Panc1 (cell line): Measurements from ENCODE around the gene MAP3K12. TPM values are rescaled to one million over a fixed set of nuclear protein-coding genes. Genes with fewer than 3 reads are reported as not detected.

Experiments used
- ATAC-seq: fragments of 200-7000 bp; cut with Tn5 transposase; 2 replicates; pipeline ENCODE4 v1.9.1; 2020; ENCODE audit warnings: mild to moderate bottlenecking, moderate library complexity
- BruUV-seq: library from RNA; stranded (reverse); fragments of 400-500 nt; replicated peaks from 2 replicates; lab custom pipeline; 2021; lab: Mats Ljungman, UMichigan
- CTCF ChIA-PET: fragments of 300-600 bp; sonication (Branson Sonifier 250); formaldehyde crosslinking; loops from one replicate; lab custom pipeline; 2022; ENCODE audit warnings: antibody characterized with exemption; lab: Charles Lee
- POLR2A ChIA-PET: fragments of 300-600 bp; sonication (Branson Sonifier 250); formaldehyde crosslinking; loops from one replicate; lab custom pipeline; 2022; ENCODE audit warnings: antibody characterized with exemption; lab: Charles Lee
- DNase-seq: peaks from one replicate; pipeline ENCODE4 v3.0.0-alpha.2; 2010; ENCODE audit warnings: low read depth, low spot score
- H3K27ac ChIP-seq: 2 replicates; pipeline ENCODE4 v1.5.1; 2011; ENCODE audit warnings: mild to moderate bottlenecking, low read length, inconsistent platforms
- H3K27me3 ChIP-seq: fragments of 200-500 bp; sonication (Bioruptor generic); 2 replicates; pipeline ENCODE4 v1.6.0; 2014; ENCODE audit warnings: low read length, inconsistent platforms; ENCODE audit not compliant: control insufficient read depth, insufficient read depth
- H3K36me3 ChIP-seq: fragments of 200-500 bp; sonication (Bioruptor generic); 2 replicates; pipeline ENCODE4 v1.5.1; 2014; ENCODE audit warnings: inconsistent platforms, mild to moderate bottlenecking, low read length, moderate library complexity; ENCODE audit not compliant: control insufficient read depth, insufficient read depth
- H3K4me1 ChIP-seq: 2 replicates; pipeline ENCODE4 v1.5.1; 2011; ENCODE audit warnings: inconsistent platforms, mild to moderate bottlenecking, low read length, moderate library complexity; ENCODE audit not compliant: control insufficient read depth, insufficient read depth
- H3K4me3 ChIP-seq, 2 experiments: 2 replicates each; pipeline ENCODE4 v1.5.1; 2011 to 2012; ENCODE audit warnings: low read depth in 2 of 2, low read length in 2 of 2, mild to moderate bottlenecking in 2 of 2, inconsistent platforms in 1 of 2, moderate library complexity in 1 of 2
- H3K9me3 ChIP-seq: fragments of 200-500 bp; sonication (Bioruptor generic); 2 replicates; pipeline ENCODE4 v1.5.1; 2014; ENCODE audit warnings: low read depth, mild to moderate bottlenecking, inconsistent platforms, low read length, moderate library complexity; ENCODE audit not compliant: control insufficient read depth, insufficient read depth
- CTCF ChIP-seq: fragments of 450-650 bp; IDR thresholded peaks from 2 replicates; pipeline ENCODE4 v1.5.1; 2017; ENCODE audit warnings: mild to moderate bottlenecking
- POLR2AphosphoS5 ChIP-seq: IDR thresholded peaks from 2 replicates; pipeline ENCODE4 v1.6.1; 2012; ENCODE audit warnings: mild to moderate bottlenecking, low read depth, low read length, moderate library complexity
- REST ChIP-seq, 2 experiments: IDR thresholded peaks; 2 replicates each; pipeline ENCODE4 v1.6.1; 2011 to 2012; ENCODE audit warnings: low read depth in 2 of 2, control low read depth in 1 of 2, low read length in 1 of 2, mild to moderate bottlenecking in 1 of 2, moderate library complexity in 1 of 2; ENCODE audit not compliant: insufficient read depth in 1 of 2
- SIN3A ChIP-seq: IDR thresholded peaks from 2 replicates; pipeline ENCODE4 v1.6.1; 2012; ENCODE audit warnings: low read depth, mild to moderate bottlenecking, low read length, moderate library complexity, borderline replicate concordance; ENCODE audit not compliant: insufficient read depth
- TCF7L2 ChIP-seq: IDR thresholded peaks from 2 replicates; pipeline ENCODE4 v1.6.1; 2011; ENCODE audit warnings: mild to moderate bottlenecking, low read depth, low read length, inconsistent platforms
- in situ Hi-C: cut with HindIII; loops from 2 replicates; pipeline ENCODE4 v1.10.0; 2016; ENCODE audit warnings: low sequenced_read_pairs, low pct_unique_long_range_greater_than_20kb
- intact Hi-C: fragments of 100-400 bp; cut with micrococcal nuclease; formaldehyde crosslinking; loops from one replicate; pipeline ENCODE4 v1.10.0; 2022; ENCODE audit not compliant: unreplicated experiment
- total RNA-seq: library from RNA; stranded (reverse); gene quantifications from one replicate; pipeline ENCODE4 v1.2.1, GENCODE V29; 2021; ENCODE audit not compliant: unreplicated experiment

MAP3K12 gene
- total RNA-seq, 1 experiment from 2014 or later, result 32.2 TPM

DNA sequence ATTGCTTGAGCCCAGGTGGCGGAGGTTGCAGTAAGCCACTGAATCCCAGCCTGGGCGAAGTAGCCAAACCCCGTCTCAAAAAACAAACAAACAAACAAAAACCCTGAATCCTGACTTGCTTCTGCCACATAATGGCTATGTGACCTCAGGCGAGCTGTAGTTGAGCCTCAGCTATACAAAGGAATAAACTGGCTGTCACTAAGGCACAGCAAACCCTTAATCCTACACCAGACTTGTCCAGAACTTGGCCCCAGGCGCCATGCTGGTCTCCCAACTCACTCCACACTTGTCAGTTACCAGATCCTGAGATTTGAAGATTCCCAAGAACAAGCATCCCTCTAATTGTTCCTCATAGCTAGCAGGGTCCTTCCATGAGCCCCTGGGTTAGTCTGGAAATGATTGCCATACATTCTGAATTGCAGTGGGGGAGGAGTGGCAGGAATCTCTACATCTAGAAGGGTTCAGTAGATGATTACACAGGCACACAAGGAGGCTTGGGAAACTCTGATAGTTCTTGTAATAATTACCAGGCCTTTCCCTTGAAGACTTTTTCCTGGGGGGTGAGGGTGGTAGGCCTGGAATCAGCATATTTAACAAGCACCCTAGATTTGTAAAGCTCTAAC, 9.9 kb downstream of the MAP3K12 start:
- Histone ChIP-seq H3K27ac (no peak overlapping the region), H3K9me3 (no peaks in the 10 kb centered on the region), H3K36me3 (no peaks in the 10 kb centered on the region), H3K4me1 (peaks cover 14% of the 10 kb centered on the region), H3K27me3 (no peaks in the 10 kb centered on the region), H3K4me3 (no peak overlapping the region)
- no peak for TF ChIP-seq POLR2AphosphoS5
- no peak for TF ChIP-seq SIN3A
- no peak for TF ChIP-seq REST (IDR thresholded peaks at IDR 0.05; ENCODE audit: insufficient read depth in 1 of 2, low read depth in 2 of 2, low read length in 1 of 2)
- TF ChIP-seq TCF7L2, result no peak
- no peak for TF ChIP-seq CTCF
- no peak for ATAC-seq
- POLR2A ChIA-PET, result no interaction called here
- intact Hi-C loops (no loop called here), in situ Hi-C loops (no loop called here)
- no TSS peak for BruUV-seq
- CTCF ChIA-PET, result interaction anchor here (0.6 kb wide), 1 partner anchor 154 kb away, joined by 3 read pairs; no protein-coding TSS in a partner anchor
- DNase-seq, result no peak

DNA sequence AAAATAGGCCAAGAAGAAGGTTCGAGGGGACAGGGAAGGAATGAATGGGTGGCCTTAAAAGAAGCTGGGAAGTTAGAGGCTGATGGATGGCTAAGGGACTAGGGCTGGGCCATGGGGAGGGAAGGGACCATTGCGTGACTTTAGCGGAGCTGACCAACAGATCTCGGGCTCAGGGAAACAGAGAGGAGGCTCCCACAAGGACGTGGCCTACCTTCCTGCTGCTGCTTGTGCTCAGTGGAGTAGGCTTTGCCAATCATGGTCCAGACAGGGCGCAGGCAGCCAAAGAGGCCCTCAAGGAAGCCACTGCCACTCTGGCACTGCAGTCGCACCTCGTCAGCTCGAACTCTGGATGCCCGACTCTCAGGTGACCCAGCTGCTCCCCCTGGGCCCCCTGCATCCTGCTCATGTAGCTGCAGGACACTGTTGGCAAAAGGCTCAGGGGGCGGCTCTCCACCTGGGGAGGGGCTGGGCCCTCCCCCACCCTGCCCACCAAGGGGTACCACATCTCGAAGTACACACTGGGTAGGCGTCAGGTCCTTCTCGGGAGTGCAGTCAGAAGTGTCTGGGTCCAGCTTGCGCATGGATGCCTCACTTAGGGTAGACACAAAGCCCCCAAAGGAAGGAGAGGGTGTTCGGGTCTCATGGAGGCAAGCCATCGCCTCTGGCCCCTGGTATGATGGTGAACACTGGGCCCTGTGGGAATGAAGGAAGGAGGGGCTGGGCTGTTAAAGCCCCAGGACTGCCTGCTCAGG, 12.3 kb downstream of the MAP3K12 start:
- in situ Hi-C loops (no loop called here), intact Hi-C loops (no loop called here)
- no peaks in the 10 kb centered on the region for H3K27me3 ChIP-seq
- no peak for DNase-seq
- ChIA-PET POLR2A (no interaction called here), CTCF (no interaction called here)
- no peak overlapping the region for H3K4me3 ChIP-seq
- H3K4me1 ChIP-seq, result no peaks in the 10 kb centered on the region
- H3K36me3 ChIP-seq, result peaks cover 4% of the 10 kb centered on the region; the same call in 1 of the 2 replicates
- ATAC-seq, result no peak
- TF ChIP-seq CTCF (no peak), POLR2AphosphoS5 (no peak), SIN3A (no peak), TCF7L2 (no peak), REST (IDR thresholded peaks at IDR 0.05; ENCODE audit: insufficient read depth in 1 of 2, low read depth in 2 of 2, low read length in 1 of 2) (no peak)
- BruUV-seq, result no TSS peak
- H3K9me3 ChIP-seq, result no peaks in the 10 kb centered on the region
- no peak overlapping the region for H3K27ac ChIP-seq
